IPS-11a (cell line): ENCODE data around the gene UBXN10.

Experiments
- H3K4me3 ChIP-seq: one replicate; pipeline ENCODE4 v1.5.1; 2013; ENCODE audit warnings: low read depth, low read length, control low read depth

The UBXN10 gene

GRCh38 chr1:20182415-20182814, 3.5 kb upstream of the UBXN10 start:
- H3K4me3 ChIP-seq = no peak overlapping the region

GRCh38 chr1:20183035-20183434, 2.9 kb upstream of the UBXN10 start:
- no peak overlapping the region for H3K4me3 ChIP-seq

- no peak overlapping the region for H3K4me3 ChIP-seq
These were observed 2.2 kb upstream of the UBXN10 start for GRCh38 chr1:20183616-20184271.

GRCh38 chr1:20184481-20184900, 1.4 kb upstream of the UBXN10 start:
- no peak overlapping the region for H3K4me3 ChIP-seq

- peak overlapping the region; percentile 4 for H3K4me3 ChIP-seq
These were observed 681 bp upstream of the UBXN10 start for GRCh38 chr1:20184997-20185833.

- no peak overlapping the region for H3K4me3 ChIP-seq
These were observed 1.4 kb downstream of the UBXN10 start for GRCh38 chr1:20187103-20187812.

- no peak overlapping the region for H3K4me3 ChIP-seq
These were observed 2.0 kb downstream of the UBXN10 start for GRCh38 chr1:20187813-20188454.

- no peak overlapping the region for H3K4me3 ChIP-seq
These were observed 2.5 kb downstream of the UBXN10 start for GRCh38 chr1:20188455-20188817.

GRCh38 chr1:20189664-20190063, 3.8 kb downstream of the UBXN10 start:
- H3K4me3 ChIP-seq = no peak overlapping the region

- H3K4me3 ChIP-seq = no peak overlapping the region
These were observed 4.6 kb downstream of the UBXN10 start for GRCh38 chr1:20190256-20191160.

- no peak overlapping the region for H3K4me3 ChIP-seq
These were observed 5.5 kb downstream of the UBXN10 start for GRCh38 chr1:20191266-20191825.

GRCh38 chr1:20192364-20192763, 6.5 kb downstream of the UBXN10 start:
- H3K4me3 ChIP-seq = no peak overlapping the region

GRCh38 chr1:20192871-20193411, 7.0 kb downstream of the UBXN10 start:
- no peak overlapping the region for H3K4me3 ChIP-seq

GRCh38 chr1:20194224-20194623, 8.3 kb downstream of the UBXN10 start:
- H3K4me3 ChIP-seq = no peak overlapping the region

- no peak overlapping the region for H3K4me3 ChIP-seq
These were observed 9.0 kb downstream of the UBXN10 start for GRCh38 chr1:20194757-20195461.

- H3K4me3 ChIP-seq = no peak overlapping the region
These were observed 9.5 kb downstream of the UBXN10 start for GRCh38 chr1:20195462-20195780.

- H3K4me3 ChIP-seq = no peak overlapping the region
These were observed 11.5 kb downstream of the UBXN10 start for GRCh38 chr1:20197329-20197791.

GRCh38 chr1:20198296-20198695, 12.4 kb downstream of the UBXN10 start:
- no peak overlapping the region for H3K4me3 ChIP-seq

GRCh38 chr1:20198918-20199317, 13.0 kb downstream of the UBXN10 start:
- no peak overlapping the region for H3K4me3 ChIP-seq
